Right atrium auricular region (tissue), 2 donors: Measurements from ENCODE around the gene RNASEH2B. TPM values are rescaled to one million over a fixed set of nuclear protein-coding genes. Genes with fewer than 3 reads are reported as not detected.

Experiments
- DNase-seq: peaks from one replicate; pipeline ENCODE4 v3.0.0-alpha.2; 2019; ENCODE audit warnings: low spot score
- H3K27ac ChIP-seq, 2 donors: fragments of 200-600 bp; sonication (generic); 1 replicate in 1 of 2; 2 replicates in 1 of 2; pipeline ENCODE4 v1.5.1; 2016 to 2019
- H3K27me3 ChIP-seq, 2 donors: fragments of 200-600 bp; sonication (generic); one replicate each; pipeline versions ENCODE4 v1.5.1 to v1.6.0; 2017 to 2019
- H3K36me3 ChIP-seq: fragments of 200-600 bp; sonication (generic); one replicate; pipeline ENCODE4 v1.5.1; 2016
- H3K4me1 ChIP-seq, 2 donors: fragments of 200-600 bp; sonication (generic); one replicate each; pipeline versions ENCODE4 v1.5.1 to v1.6.0; 2017 to 2019
- H3K4me3 ChIP-seq, 2 donors: fragments of 200-600 bp; sonication (generic); 1 replicate in 1 of 2; 2 replicates in 1 of 2; pipeline ENCODE4 v1.5.1; 2017 to 2019; ENCODE audit warnings: mild to moderate bottlenecking in 1 of 2, moderate library complexity in 1 of 2
- H3K9me3 ChIP-seq, 2 donors: fragments of 200-600 bp; sonication (generic); one replicate each; pipeline ENCODE4 v1.5.1; 2019
- CTCF ChIP-seq, 2 donors: fragments of 200-600 bp; sonication (generic); IDR thresholded peaks; one replicate each; pipeline ENCODE4 v1.5.1; 2019; ENCODE audit warnings: antibody characterized with exemption in 2 of 2
- total RNA-seq, 2 donors: library from RNA; depleted of rRNA; stranded (reverse); fragments of >200 nt; gene quantifications; one replicate each; pipeline ENCODE4 v1.1.0, GENCODE V29; 2016

RNASEH2B gene
- total RNA-seq, 2 donors from 2014 or later: 22.9 to 36.9 TPM

DNA sequence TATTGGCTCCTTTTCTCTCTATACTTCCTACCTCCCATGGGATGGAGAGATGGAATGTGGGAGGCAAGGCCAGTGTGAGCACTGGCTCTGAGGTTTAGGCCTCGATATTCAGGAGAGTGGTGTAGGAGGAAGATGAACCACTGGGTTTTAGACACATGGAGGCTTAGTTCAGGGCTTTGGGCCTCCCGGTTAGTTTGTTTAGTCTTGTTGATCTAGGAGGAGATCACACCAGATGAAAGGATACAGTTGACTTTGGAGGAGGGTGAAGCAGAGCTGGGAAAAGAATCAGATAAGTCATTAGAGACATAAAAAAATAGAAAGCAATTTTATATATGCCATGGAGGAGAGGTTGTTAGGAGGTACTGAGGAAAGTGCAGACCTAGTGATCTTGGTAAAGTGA lies 30.9 kb downstream of the RNASEH2B start:
- no peak overlapping the region for H3K4me3 ChIP-seq
- no peaks in the 10 kb centered on the region for H3K27me3 ChIP-seq
- no peak for TF ChIP-seq CTCF (IDR thresholded peaks at IDR 0.05)
- DNase-seq: no peak
- no peaks in the 10 kb centered on the region for H3K9me3 ChIP-seq
- no peaks in the 10 kb centered on the region for H3K4me1 ChIP-seq
- H3K27ac ChIP-seq: no peak overlapping the region
- peaks cover 5% of the 10 kb centered on the region for H3K36me3 ChIP-seq

DNA sequence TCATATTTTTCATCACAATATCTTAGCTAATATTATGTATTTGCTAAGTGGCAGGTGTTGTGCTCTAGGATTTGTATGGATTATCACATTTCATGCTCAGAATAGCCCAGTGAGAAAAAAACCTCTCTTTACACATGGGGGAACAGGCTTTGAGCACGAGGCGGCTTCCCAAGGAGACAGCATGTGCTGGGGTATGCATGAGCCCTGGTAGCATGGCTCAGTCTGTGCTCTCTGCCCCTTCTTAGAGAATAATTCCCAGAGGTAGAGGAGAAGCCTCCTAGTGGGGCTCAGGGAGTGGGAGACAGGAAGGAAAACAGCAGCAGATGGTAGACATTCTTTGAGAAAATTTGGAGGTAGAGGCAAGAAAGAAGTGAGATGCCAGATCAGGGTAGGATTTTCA lies 31.6 kb downstream of the RNASEH2B start:
- no peak for DNase-seq
- Histone ChIP-seq H3K9me3 (no peaks in the 10 kb centered on the region), H3K36me3 (peaks cover 5% of the 10 kb centered on the region), H3K4me1 (no peaks in the 10 kb centered on the region), H3K27me3 (no peaks in the 10 kb centered on the region), H3K4me3 (no peak overlapping the region), H3K27ac (no peak overlapping the region)
- TF ChIP-seq CTCF (IDR thresholded peaks at IDR 0.05): no peak

DNA sequence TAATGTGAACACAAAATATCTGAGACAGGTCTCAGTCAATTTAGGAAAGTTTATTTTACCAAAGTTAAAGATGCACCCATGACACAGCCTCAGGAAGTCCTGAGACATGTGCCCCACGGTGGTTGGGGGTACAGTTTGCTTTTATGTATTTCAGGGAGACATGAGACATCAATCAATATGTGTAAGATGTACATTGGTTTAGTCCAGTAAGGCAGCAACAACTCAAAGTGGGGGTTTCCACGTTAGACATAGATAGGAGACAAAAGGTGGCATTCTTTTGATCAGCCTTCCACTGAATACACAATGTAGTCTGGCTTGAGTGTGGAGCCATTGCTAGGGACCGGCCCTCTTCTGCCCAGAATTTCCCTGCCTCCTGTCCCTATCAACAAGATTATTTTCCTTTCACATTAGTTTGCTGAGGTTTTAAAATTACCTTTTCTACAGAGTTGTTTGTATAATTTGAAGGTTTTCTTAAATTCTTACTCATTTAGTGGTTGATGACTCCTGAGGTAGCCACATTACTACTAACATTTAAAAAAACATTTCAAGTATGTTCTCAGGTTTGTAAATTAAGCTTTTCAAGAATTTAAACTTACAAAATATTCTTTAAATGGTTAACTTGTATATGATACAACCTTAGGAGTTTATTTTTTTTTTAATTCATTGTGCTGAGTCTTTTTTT lies 33.2 kb downstream of the RNASEH2B start:
- no peak overlapping the region for H3K4me3 ChIP-seq
- H3K9me3 ChIP-seq: no peaks in the 10 kb centered on the region
- no peaks in the 10 kb centered on the region for H3K4me1 ChIP-seq
- no peak overlapping the region for H3K27ac ChIP-seq
- peaks cover 5% of the 10 kb centered on the region for H3K36me3 ChIP-seq
- no peak for DNase-seq
- no peak for TF ChIP-seq CTCF (IDR thresholded peaks at IDR 0.05)
- H3K27me3 ChIP-seq: no peaks in the 10 kb centered on the region

GRCh38 chr13:50945669-50946068 lies 36.1 kb downstream of the RNASEH2B start:
- peaks cover 5% of the 10 kb centered on the region for H3K36me3 ChIP-seq
- H3K9me3 ChIP-seq: no peaks in the 10 kb centered on the region
- H3K27ac ChIP-seq: no peak overlapping the region
- H3K27me3 ChIP-seq: no peaks in the 10 kb centered on the region
- no peak overlapping the region for H3K4me3 ChIP-seq
- H3K4me1 ChIP-seq: no peaks in the 10 kb centered on the region
- no peak for DNase-seq
- TF ChIP-seq CTCF (IDR thresholded peaks at IDR 0.05): no peak

GRCh38 chr13:50948601-50949000 lies 39.0 kb downstream of the RNASEH2B start:
- no peaks in the 10 kb centered on the region for H3K9me3 ChIP-seq
- H3K36me3 ChIP-seq: peaks cover under 1% of the 10 kb centered on the region
- DNase-seq: no peak
- H3K4me1 ChIP-seq: no peaks in the 10 kb centered on the region
- no peak for TF ChIP-seq CTCF (IDR thresholded peaks at IDR 0.05)
- H3K27me3 ChIP-seq: no peaks in the 10 kb centered on the region
- no peak overlapping the region for H3K4me3 ChIP-seq
- H3K27ac ChIP-seq: no peak overlapping the region

DNA sequence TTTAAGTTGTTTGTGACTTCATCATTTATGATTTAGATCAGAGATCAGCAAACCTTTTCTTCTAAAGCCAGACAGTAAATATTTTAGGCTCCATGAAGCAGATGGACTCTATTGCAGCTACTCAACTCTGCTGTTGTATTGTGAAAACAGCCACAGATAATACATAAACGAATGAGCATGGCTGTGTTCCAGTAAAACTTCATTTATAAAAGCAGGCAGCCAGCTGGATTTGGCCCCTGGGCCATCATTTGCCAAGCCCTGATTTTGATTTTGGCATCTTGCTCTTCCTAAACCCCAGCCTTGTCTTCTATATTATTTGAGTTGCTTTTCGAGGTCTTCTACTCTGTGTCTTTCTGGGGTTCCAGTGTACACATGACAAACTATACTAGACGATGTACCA lies 41.3 kb downstream of the RNASEH2B start:
- H3K36me3 ChIP-seq: no peaks in the 10 kb centered on the region

More for the DNA sequence above, 41.3 kb downstream of the RNASEH2B start:
- Histone ChIP-seq H3K27me3 (no peaks in the 10 kb centered on the region), H3K4me3 (no peak overlapping the region), H3K9me3 (no peaks in the 10 kb centered on the region), H3K4me1 (no peaks in the 10 kb centered on the region), H3K27ac (no peak overlapping the region)
- no peak for TF ChIP-seq CTCF (IDR thresholded peaks at IDR 0.05)
- no peak for DNase-seq
